ENCODE data around the gene SYNPO2L.

The SYNPO2L gene

GRCh38 chr10:73645251-73645650 is 10.6 kb downstream of the SYNPO2L start:
- TF ChIP-seq GATA3 (IDR thresholded peaks at IDR 0.05; ENCODE audit: low read depth, low read length) (no peak), GATA2 (IDR thresholded peaks at IDR 0.05; ENCODE audit: low read depth, low read length) (no peak)

GRCh38 chr10:73644767-73645166 is 11.1 kb downstream of the SYNPO2L start:
- TF ChIP-seq GATA3 (IDR thresholded peaks at IDR 0.05; ENCODE audit: low read depth, low read length) (no peak), GATA2 (IDR thresholded peaks at IDR 0.05; ENCODE audit: low read depth, low read length) (no peak)

DNA sequence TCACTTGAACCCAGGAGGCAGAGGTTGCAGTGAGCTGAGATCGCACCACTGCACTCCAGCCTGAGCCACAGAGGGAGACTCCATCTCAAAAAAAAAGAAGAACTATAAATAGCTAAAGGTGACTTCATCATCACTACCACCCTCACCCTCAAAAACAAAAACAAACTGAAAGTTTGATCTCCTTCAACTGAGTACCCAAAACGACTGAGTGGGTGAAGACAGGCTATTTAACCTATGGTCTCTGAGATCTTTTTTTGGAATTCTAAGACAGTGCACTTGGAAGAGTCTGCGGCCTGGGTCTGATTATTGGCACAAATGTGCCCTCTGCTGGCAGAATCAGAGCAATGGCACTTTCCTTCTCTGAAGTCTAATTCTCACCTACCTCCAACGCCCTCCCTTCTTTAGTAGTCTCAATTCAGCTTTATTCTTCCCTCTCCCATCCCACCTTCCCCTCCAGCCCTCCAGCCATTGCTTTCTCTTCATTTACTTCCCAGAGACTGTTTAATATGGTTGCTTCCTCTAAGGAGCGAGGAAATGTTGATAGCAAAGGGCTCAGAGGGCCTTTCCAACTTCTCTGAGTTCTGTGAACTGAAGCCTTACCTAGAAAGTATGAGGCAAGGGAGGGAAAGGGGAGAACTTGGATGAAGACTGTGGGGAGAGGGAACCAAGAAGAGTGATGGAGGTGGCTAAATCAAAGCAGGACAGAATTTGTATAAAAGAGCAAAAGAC is 11.7 kb downstream of the SYNPO2L start:
- TF ChIP-seq GATA2 (IDR thresholded peaks at IDR 0.05; ENCODE audit: low read depth, low read length) (no peak), GATA3 (IDR thresholded peaks at IDR 0.05; ENCODE audit: low read depth, low read length) (no peak)

DNA sequence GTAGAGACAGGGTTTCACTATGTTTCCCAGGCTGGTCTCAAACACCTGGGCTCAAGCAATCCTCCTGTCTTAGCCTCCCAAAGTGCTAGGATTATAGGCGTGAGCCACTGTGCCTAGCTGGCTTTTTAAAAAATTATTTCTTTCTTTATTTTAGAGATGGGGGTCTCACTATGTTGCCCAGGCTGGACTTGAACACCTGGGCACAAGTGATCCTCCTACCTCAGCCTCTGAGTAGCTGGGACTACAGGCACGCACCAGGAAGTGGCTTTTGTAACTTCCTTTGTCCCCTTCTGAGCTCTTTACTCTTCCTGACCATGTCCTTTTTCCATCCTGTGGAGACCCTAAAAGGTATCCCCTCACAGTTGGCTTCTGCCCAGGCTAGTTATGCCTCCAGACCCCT is 12.5 kb downstream of the SYNPO2L start:
- TF ChIP-seq GATA2 (IDR thresholded peaks at IDR 0.05; ENCODE audit: low read depth, low read length) (no peak), GATA3 (IDR thresholded peaks at IDR 0.05; ENCODE audit: low read depth, low read length) (no peak)

DNA sequence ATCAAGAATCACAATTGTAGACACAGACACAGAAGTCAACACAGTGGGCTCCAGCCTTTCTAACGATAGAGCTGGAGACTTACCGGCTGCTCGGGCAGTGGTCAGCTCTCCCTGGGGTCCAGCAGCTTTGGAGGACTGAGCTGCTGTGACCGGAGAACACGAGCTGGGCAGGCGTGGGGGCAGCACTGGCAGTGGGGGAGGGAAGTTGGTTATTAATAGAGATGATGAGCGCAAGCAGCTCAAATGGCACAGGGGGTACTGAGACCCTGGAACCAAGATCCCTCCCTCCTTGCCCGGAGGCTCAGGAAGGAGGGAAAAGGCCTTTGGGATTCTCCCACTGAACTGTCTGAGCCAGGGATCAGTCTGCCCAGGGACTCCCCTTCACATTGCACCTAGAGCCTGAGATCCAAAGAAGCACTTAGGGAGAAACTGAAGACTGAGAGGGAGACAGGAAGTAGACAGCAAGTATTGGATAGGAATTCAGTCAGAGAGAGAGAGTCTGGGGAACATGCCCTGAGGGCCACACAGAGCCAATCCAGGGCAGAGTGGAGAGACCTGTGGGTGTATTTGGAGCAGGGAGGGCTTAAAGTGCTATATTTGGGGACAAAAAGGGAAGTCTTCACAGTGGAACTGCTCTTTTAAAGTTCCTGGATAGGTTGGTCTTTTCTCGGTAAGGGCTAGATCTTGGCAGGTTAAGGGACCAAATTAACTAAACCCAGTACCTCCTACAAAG is 14.3 kb downstream of the SYNPO2L start, which contains the start of gene MYOZ1:
Gene MYOZ1, minus strand, starts transcription at position 147 of the 733 bp plus-strand sequence. CDS start 1,457 bp downstream, outside the sequence.
- TF ChIP-seq GATA2 (IDR thresholded peaks at IDR 0.05; ENCODE audit: low read depth, low read length) (no peak), GATA3 (IDR thresholded peaks at IDR 0.05; ENCODE audit: low read depth, low read length) (no peak)

- TF ChIP-seq GATA2 (IDR thresholded peaks at IDR 0.05; ENCODE audit: low read depth, low read length): no peak
- no peak for TF ChIP-seq GATA3 (IDR thresholded peaks at IDR 0.05; ENCODE audit: low read depth, low read length)
Measured at GRCh38 chr10:73639286-73639685, 16.5 kb downstream of the SYNPO2L start.

GRCh38 chr10:73635781-73636180 is 20.0 kb downstream of the SYNPO2L start:
- TF ChIP-seq GATA3 (IDR thresholded peaks at IDR 0.05; ENCODE audit: low read depth, low read length): no peak

DNA sequence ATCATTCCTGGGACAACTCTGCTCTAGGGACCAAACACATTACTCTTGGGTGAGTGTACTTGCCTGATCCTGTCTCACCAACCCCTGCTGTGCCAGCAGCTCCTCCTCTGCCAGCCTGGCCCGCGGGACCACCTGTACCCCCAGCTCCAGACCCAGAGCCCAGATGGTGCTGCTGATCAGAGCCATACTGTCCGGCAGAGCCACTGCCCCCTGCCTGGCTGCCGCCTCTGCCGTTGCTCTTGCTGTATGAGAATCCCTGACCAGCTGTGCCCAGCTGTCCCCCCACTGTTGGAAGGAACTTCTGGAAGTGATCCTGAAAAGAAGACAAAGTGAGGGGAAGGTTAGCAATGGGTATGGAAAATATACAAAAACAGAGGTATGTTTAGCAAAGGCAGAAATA is 21.4 kb downstream of the SYNPO2L start:
- no peak for TF ChIP-seq GATA2 (IDR thresholded peaks at IDR 0.05; ENCODE audit: low read depth, low read length)
- TF ChIP-seq GATA3 (IDR thresholded peaks at IDR 0.05; ENCODE audit: low read depth, low read length): no peak

DNA sequence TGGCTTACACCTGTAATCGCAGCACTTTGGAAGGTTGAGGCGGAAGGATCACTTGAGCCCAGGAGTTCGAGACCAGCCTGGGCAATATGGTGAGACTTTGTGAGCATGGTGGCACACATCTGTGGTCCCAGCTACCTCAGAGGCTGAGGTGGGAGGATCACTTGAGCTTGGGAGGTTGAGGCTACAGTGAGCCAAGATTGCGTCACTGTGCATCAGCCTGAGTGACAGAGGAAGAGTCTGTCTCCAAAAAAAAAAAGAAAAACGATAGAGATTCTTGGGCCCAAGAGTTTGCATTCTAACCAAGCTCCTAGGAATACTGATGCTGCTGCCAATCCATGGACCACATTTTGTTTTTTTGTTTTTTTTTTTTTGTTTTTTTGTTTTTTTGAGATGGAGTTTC is 26.7 kb downstream of the SYNPO2L start:
- TF ChIP-seq GATA2 (IDR thresholded peaks at IDR 0.05; ENCODE audit: low read depth, low read length) (no peak), GATA3 (IDR thresholded peaks at IDR 0.05; ENCODE audit: low read depth, low read length) (no peak)

- TF ChIP-seq GATA2 (IDR thresholded peaks at IDR 0.05; ENCODE audit: low read depth, low read length) (no peak), GATA3 (IDR thresholded peaks at IDR 0.05; ENCODE audit: low read depth, low read length) (no peak)
Measured at GRCh38 chr10:73628405-73628804, 27.4 kb downstream of the SYNPO2L start.

DNA sequence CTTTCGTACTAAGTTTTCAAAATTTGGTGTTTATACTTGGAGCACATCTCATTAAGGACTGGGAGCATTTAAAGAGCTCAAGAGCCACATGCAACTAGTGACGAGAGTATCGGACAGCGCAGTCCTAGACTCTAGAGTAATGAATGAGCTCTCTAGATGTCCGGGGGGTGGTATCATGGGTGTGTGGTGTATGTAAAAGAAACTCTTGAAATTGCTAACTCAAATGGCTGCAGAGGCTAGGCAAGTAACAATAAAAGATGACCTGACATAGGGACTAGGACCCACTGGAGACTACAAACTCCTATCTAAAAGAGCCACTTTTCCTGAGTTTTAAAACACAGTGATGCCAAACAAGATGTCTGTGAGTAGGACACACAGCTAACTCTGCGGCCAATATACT is 28.5 kb downstream of the SYNPO2L start:
- TF ChIP-seq GATA3 (IDR thresholded peaks at IDR 0.05; ENCODE audit: low read depth, low read length): no peak

DNA sequence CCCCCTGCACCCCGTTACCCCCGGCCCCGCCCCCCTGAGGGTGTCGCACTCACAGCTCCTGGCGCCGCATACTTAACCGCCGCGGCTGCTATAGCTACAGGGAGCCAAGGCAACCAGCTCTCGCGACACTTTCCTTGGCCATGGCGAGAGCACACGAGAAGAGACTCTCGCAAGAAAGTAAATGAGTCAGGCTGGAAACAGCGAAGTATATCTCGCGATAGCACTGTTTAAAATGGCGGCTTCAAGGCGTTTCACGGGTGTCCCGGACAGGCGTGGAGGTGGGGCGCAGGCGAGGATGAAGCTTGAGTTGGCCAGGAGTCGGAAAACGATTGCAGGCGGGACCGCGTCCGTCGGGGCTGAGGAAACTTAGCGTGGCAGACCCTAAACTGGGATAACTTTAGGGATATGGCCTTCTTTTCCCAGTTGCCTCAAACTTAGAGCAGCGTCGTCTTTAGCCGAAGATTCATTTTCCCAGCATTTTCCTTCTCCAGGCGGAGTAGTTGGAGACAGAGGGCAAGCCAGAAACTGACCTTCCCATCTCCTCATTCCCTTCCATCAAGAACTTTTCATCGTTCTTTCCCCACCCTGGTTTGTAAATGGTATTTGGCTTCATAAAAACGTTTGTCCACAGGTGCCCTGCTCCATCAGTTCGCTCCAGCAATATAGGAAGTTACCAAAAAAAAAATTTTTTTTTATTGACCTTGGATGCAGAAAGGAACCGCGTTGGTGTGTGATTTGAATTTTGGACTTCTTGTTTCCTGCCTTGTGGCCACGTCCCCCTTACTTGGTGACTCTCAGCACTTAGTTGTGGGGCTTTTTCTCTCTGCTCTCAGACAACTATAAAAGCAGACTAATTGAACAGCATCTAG is 29.7 kb downstream of the SYNPO2L start:
- TF ChIP-seq GATA2 (IDR thresholded peaks at IDR 0.05; ENCODE audit: low read depth, low read length) (no peak), GATA3 (IDR thresholded peaks at IDR 0.05; ENCODE audit: low read depth, low read length) (no peak)

GRCh38 chr10:73625004-73625883 is 30.6 kb downstream of the SYNPO2L start:
- TF ChIP-seq GATA2 (IDR thresholded peaks at IDR 0.05; ENCODE audit: low read depth, low read length) (no peak), GATA3 (IDR thresholded peaks at IDR 0.05; ENCODE audit: low read depth, low read length) (no peak)

All from SH-SY5Y (cell line).